ENCODE results near the gene SORCS2.

SORCS2 gene

DNA sequence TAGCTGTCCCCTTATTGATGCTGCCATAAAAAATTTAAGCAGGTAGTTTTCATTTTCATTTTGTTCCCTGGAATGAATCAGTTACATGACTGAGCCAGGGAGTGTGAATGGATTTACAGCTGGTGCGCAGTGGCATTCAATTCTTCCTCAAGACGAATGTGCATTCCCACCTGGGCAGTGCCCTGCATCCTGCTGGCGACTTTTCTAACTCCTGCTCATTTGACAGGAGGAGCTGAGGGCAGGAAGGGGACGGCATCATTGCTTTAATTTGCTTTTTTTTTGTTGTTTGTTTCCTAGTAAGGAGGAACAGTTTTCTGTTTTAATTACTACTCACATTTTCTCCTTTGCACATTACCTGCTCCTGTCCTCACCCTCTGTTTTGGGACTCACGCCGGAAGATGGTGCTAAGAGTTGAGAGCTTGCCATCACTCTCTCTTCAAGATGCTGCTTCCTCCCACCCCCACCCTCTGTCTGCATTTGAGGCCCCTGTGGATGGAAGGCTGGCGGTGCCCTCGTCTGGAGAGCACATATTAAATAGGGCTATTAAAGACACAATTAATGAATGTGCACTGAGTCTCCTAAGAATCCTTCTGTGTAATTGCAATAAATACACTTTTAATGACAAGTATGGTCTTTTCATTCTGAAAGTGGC, 206.6 kb downstream of the SORCS2 start:
- DNase-seq, result no peak

DNA sequence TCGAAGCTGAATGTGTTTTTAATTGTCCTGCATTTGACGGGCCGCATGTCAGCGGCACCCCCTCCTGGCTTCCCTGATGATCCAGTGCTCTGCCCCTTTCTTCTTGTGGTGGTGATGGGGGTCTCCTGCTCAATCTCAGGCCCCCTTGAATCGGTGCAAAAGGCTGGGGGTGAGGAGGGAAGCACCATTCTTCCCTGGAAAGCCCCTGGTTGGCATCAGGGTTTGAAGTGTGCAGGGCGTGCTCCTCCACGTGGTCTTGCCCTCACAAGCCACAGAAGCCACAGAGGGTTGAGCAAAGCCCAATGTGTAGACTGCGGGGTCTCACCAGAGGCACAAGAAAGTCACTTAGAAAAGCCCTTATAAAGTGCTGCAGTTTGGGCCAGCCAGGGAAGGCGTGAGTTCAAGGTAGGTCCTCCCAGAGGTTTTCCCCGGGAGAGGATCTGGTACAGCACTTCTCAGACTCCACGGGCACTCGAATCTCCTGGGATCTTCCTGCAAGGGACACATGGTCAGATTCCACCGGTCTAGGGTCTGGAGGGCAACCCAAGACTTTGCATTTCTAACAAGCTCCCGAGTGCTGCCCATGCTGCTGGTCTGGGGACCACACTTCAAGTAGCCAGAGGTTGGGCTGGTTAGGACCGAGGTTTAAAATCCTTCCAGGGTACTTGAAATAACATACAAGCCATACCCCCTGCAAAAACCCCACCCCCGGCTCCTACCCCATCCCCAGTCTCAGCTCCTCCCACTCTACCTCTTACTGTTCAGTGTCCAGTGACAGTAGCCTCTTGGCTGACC, 207.3 kb downstream of the SORCS2 start:
- no peak for DNase-seq

DNA sequence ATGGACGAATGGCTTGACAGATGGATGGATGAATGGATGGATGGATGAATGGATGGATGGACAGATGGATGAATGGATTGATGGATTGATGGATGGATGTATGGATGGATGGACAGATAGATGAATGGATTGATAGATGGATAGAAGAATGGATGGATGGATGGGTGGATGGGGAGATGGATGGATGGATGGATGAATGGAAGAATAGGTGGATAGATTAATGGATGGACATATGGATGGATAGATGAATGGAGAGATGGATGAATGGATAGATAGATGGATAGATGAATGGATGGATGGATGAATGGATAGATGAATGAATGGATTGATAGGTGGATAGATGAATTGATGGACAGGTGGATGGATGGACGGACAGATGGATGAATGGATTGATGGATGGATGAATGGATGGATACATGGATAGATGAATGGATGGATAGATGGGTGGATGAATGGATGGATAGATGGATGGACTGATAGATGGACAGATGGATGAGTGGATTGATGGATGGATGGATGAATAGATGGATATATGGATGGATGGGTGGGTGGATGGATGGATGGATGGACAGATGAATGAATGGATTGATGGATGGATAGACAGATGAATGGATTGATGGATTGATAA, 208.4 kb downstream of the SORCS2 start:
- DNase-seq, result no peak

DNA sequence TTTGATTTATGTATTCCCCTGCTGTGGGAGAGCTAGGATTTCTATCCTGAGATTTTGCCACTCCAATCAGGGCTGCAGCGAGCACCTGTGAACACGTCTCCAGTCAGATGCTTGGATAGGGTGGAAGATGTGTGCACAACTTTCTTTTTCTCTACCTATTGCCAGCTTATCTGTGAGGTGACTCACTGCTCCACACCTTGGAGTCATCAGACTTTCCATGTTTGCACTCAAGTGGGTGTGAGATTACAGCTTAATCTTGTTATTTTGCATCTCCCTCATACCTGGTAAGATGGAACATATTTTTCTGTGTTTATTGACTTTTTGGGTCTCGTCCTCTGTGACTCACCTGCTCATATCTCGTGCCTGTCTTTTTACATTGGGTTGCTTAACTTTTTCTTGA, 210.2 kb downstream of the SORCS2 start:
- DNase-seq, result no peak

DNA sequence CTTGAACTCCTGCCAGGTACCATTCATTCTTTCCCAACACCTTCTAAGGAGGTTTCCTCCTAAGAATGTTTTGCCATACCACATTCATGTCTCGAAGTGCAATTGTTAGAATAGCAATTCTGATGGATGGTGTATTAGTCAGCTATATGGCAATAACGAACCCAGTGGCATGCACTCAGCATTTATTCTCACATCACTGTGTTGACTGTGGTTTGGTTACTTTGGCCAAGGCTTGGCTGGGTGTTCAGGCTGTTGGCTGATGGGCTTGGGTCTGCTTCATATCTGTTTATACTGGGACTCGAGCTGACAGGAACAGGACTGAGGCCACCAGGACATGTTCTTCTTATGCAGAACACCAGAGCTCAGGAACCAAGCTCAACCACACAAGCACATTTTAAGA, 210.7 kb downstream of the SORCS2 start:
- no peak for DNase-seq

DNA sequence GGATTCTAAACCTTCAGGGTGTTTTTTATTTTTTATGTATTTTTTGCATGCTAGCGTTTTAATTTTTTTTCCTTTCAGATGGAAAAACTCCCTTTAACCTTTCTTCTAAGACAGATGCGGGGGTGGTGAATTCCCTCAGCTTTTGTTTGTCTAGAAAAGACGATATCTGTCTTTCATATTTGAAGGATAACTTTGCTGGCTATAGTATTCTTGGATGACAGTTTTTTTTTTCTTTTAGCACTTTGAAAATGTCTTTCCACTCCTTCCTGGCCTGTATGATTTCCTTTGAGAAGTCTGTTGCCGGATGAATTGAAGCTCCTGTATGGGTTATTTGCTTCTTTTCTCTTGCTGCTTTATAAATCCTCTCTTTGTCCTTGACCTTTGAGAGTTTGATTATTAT, 215.8 kb downstream of the SORCS2 start:
- no peak for DNase-seq

DNA sequence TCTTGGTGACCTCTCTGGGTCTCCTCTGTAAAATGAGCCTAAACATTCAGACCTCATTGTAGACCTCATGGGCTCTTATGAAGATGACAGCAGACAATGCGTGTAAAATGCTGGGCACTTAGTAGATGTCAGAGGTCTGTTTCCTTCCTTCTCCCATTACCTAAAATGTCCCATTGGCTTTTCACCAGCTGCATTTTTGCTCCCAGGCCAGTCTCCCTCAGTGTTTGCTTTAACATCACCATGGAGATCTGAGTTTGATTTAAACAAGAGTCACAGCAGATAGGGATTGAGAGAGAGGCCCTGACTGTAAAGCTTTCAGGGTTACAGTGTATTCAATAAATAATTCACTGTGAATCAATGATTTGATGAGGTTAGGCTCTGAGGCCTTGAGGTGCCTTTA, 218.1 kb downstream of the SORCS2 start:
- no peak for DNase-seq

DNA sequence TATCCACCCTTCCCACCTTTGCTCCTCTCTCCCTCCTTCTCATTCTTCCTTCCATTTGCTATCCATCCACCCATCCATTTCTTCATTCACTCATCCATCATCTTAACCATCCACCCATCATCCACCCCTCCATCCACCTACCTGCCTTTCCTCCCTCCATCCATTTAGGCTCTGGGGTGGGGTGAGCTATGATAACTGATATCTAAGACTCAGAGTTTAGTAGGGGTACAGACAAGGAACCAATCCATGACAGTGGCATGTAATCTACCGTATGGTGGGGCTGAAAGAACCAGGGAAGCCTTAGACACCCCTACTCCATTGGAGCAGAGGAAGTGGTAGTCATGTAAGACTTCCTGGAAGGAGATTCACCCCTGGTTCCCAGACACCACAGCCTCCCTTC, 219.2 kb downstream of the SORCS2 start:
- DNase-seq, result no peak

DNA sequence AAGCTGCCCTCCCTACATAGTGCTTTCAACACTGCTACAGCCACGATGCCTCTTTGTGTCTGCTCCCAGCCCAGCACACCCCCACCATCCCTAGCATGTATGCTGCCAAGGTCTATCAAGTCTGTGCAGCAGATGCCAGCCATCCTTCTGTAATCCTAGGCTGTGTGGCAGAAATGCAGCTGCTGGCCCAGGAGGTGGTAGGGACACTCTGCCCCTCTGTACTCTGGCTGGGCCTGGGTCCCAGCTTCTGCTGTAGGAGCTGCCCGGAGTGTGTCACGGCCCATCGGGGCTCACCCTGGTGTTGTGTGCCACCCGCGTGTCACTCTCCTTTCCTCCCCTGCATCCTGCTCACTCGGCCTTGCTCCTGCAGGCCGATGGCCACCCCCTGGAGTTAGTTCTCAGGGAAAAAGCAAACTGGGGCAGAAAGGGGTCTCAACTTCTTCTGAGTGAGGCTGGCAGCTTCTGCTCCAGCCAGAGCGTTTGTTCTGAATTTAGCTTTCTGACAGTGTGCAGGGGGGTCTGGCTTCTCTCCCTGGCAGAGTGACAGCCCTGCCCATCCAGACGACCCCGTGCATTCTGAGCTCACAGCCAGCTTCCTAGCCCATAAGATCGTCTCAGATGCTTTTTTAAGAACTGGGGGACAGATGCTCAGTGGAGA, 219.7 kb downstream of the SORCS2 start:
- DNase-seq, result no peak

DNA sequence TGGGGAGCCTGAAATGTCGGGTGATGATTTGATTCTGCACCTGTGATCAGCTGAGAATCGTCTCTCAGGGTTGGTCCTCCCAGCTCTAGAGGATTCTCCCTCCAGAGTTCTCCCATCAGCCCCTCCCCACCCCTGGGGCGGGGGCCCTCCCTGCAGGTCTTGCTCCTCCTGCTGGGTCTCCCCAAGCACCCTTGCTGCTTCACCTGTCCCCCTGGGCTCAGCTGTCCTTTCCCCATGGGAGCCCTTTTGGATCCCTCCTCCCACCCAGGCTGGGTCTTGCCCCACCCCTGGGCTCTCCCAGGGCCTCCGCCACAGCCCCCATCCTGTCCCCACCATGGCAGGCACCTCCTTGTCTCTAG, 220.2 kb downstream of the SORCS2 start:
- DNase-seq, result no peak

DNA sequence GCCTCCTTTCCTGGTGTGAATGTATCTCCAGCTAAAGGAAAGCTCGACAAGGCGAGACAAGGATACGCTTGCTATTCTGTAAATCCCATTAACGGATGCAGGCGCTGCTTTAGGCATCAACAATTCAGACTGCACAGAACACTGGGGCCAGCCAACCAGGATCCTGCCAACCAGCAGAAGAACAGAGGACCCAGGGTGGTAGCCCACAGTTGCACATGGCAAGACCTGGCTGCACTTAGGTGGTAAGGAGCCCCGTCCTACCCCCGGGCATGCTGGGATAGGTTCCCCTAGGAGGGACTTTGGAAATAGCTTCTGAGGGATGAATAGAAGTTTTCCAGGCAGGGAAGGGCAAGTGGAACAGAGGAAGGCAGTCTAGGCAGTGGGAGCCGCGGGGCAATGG, 221.7 kb downstream of the SORCS2 start:
- DNase-seq, result no peak

DNA sequence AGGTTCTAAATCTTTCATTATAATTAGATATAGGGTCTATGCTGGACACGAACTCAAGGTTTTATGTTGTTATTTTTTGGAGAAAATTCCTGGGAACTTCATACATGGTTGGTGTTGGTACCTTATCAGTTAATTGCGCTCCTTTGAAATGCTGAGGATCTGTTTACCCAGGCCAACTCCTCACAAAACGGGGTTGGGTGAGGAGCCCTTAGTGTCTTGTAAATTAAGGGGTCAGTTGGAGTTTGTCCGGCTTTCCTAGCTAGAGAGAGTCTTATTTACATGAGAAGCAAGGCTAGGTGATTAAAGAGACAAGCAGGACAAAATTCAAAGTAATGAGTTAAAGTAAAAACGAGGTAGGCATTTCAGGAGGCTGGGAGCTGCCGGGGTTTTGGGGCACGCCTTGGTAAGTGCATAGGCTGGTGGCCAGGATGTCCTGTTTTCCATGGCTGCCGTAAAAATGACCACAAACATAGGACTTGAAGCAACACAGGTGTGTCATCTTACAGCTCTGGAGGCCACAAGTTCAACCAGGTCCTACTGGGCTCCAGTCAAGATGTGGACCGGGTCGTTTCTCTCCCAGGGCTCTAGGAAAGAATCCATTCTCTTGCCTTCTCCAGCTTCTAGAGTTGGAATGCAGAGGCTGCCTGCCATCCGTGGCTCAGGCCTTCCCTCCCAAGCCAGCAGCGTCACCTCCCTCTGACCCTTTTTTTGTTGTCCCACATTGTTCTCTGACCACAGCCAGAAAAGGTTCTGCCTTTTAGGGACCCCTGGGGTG, 222.6 kb downstream of the SORCS2 start:
- no peak for DNase-seq

DNA sequence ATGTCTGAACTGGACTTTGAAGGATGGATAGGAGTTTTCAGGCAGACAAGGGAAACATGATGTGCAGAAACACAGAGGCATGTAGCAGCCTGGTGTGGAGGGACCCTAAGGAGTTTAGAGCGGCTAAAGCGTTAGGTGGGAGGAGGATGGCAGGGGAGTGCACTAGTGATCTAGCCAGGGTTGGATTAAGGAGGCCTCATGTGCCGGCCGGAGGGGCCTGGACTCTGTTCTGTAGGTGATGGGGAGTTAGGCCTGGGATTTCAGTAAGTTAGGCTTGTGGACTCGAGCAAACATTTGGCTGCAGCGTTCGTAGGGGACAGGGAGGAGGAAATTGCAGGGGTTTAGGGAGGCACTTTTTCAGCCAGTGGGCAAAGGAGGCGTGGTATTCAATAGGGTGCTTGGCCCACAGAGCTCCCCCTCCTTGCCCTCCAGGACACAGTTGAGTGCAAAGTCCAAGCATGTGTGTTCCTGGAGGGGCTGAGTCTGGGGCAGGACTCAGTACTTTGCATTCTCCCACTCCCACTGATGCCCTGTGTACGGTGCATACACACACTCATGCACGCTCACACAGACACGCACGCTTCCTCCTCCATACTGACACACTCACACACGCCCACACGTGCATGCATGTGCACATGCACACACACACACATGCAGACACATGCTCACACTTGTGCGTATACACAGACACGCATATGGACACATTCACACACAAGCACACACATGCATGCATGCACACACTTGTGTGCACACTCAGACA, 223.8 kb downstream of the SORCS2 start:
- DNase-seq, result no peak

DNA sequence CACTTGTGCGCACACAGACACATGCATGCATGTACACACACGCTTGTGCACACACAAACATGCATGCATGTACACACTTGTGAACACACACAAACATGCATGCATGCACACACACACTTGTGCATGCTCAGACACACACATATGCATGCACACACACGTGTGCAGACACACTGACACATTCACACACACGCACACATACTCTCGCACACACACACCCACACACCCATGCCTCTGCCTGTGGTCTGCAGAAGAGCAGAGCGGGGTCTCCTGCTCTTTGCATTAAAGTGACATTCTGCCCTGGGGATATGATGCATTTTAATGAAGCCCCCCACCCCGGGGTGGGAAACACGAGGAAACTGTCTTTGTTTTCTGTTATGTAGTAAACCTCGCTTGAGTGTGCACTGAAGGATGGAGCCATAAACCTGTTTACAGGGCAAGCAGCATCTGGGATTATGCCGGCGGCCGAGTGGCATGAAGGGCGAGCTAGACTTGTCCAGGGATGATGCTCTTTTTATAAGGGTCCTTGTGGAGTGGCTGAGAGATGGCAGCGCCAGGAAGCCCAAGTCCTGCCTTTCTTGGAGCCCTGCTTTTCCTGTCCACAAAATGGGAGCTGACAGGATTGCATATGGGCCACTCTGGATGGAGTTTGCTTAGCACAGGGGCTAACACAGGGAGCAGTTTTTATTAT, 224.6 kb downstream of the SORCS2 start:
- DNase-seq, result no peak

DNA sequence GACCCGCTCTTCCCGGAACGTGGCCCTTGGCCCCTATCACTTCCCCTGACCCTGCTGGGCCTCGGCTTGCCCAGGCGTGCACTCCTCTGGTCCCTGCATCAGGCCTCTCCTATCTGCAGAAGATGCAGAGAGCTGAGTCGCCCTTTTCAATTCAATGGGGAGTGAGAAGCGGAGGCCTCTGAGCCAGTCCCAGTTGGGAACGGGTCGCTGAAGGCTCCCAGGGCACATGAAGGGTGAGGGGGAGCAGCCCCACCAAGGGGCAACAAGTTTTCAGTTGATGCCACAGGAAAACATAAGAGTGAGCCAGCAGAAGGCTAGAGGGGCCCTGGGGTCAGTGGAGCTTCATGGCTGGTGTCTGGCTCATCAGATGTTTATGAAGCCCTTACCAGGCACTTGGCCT, 225.3 kb downstream of the SORCS2 start:
- DNase-seq, result no peak

DNA sequence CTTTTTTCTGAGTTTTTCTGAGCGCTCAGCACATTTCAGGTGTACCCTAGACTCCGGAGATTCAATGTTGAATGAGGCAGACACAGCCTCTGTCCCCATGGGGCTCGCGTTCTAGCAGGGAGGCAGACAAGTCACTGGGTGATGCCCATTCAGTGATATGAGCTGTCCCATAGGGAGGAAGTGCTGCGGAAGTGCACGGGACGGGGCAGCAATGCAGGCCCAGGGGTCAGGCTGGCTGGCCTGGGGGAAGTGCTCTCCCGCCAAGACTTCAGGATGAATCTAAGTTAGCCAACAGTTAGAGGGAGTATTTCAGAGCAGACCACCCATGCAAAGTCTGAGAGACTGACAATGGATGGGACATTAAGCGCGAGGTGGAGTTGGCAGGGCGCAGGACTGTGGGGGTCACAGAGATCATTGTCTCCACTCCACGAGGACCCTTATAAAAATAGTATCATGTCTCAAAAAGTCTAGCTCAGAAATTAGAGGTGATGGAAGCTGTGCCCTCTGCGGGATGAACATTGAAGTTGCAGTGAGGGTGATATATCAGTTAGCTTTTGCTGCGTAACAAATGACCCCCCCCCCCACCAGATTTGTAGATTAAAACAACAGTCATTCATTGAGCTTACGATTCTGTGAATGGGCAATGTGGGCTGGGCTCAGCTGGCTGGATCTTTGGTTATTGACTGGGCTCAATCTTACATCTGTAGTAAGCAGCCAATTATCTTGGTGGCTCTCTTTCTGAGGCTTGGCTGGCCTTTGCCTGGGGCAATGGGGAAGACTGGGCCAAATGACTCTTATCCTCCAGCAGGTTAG, 226.0 kb downstream of the SORCS2 start:
- no peak for DNase-seq

DNA sequence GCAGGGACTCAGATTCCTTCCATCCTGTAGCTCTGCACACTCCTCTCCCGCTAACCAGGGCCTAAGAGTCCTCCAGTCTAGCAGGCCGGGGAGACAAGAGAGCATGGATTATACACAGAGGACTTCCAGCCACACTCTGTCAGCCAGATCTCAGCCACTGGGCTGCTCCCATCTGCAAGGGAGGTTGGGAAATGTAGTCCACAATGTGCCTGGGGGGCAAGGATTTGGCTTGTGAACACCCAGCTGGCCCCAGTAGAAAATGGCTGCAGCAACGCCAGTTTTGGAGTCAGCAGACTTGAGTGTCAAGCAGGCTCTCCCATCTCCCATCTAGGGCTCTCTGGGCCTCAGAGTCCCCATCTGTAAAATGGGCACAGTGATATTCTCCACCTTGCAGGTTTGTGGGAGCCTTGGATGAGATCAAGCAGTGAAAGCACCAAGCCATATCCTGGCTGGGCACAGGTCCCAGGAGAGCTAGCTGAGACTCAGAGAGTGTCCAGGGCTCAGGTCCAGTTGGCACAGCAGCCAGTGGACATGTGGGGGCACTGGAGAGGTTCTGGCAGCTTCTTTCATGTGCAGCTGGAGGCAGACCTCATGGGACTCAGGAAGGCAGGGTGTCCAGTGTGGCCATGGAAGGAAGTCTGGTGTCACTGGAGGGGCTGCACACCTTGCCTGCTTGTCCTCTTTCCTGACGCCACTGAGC, 227.8 kb downstream of the SORCS2 start:
- no peak for DNase-seq

DNA sequence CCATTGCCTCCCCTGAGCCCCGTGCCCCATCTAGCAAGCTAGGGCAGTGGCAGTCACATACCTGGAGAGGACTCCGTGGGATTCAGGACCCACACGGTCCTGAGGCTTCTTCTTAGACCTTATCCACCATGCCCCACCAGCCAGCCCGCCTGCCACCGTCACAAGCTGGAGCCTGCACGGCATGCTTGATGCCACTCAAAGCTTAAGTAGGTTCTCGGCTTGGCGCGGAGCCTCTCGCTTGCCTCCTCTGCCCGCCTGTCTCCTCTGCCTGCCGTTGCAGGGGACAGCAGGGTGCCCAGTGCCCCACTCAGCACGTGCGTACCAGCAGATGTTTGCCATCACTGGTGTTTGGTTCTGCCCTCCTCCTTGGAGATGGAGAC, 228.3 kb downstream of the SORCS2 start:
- no peak for DNase-seq

DNA sequence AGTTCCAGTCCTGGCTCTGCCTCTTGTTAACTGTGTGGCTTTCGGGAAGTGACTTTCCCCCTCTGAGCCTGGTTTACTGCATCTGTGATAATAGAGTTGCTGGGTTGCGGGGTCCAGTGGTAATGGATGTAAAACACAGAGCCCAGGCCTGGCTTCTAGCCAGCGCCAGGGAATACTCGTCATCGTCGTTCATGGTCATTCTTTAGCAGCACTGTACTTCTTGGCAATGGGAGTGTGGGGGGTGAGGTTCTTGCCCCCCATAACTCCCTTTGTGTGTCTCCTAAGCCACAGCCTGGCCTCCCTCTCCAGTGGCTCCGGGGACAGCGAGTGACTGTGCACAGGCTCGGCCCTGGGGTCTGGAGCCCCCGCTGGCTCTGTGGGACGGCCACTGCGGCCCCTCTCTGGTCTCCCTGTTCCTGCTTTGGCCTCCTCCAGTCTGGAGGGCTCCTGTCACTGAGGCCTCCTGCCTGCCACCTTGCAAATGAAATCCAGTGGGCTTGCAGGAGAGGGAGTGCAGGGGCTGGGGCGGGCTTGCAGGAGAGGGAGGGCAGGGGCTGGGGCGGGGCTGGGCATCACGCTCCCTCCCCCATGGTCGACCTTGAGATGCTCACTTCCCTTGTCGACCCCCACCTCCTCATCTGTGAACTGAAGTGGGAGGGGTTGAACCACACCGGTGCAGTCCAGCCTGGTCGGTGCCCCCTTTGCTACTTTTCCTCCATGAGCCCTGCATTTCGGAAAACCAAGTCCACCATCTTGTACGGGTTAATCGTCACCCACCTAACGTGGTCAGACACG, 229.2 kb downstream of the SORCS2 start:
- DNase-seq, result no peak

Data from stimulated activated CD8-positive, alpha-beta memory T cell treated with anti-CD3 and anti-CD28 coated beads, Interleukin-4, amount 100 ng/mL, for 48 hours (primary cell).